Liver (tissue), 9 donors: ENCODE results near the gene DMC1. TPM values are rescaled to one million over a fixed set of nuclear protein-coding genes. Genes with fewer than 3 reads are reported as not detected.

ENCODE experiments used
- DNase-seq: peaks from one replicate; pipeline ENCODE4 v3.0.0-alpha.2; 2017; ENCODE audit warnings: low spot score
- H3K27ac ChIP-seq, 2 donors: one replicate each; pipeline ENCODE4 v1.7.0; 2013; ENCODE audit warnings: inconsistent platforms in 2 of 2, low read length in 2 of 2, control low read depth in 1 of 2, low read depth in 1 of 2, mild to moderate bottlenecking in 1 of 2
- H3K27me3 ChIP-seq, 4 donors: one replicate each; pipeline versions ENCODE4 v1.6.1 to v1.7.0; 2013; ENCODE audit warnings: low read length in 3 of 4, inconsistent platforms in 1 of 4, mild to moderate bottlenecking in 1 of 4, moderate library complexity in 1 of 4; ENCODE audit not compliant: control insufficient read depth in 4 of 4, insufficient read depth in 4 of 4
- H3K36me3 ChIP-seq, 4 donors: one replicate each; pipeline versions ENCODE4 v1.6.1 to v1.7.0; 2013; ENCODE audit warnings: low read length in 3 of 4, mild to moderate bottlenecking in 3 of 4, low read depth in 1 of 4, moderate library complexity in 1 of 4; ENCODE audit not compliant: control insufficient read depth in 4 of 4, insufficient read depth in 3 of 4
- H3K4me1 ChIP-seq, 4 donors: one replicate each; pipeline versions ENCODE4 v1.6.1 to v1.7.0; 2013; ENCODE audit warnings: low read length in 3 of 4, mild to moderate bottlenecking in 3 of 4, moderate library complexity in 1 of 4; ENCODE audit not compliant: control insufficient read depth in 4 of 4, insufficient read depth in 4 of 4
- H3K4me3 ChIP-seq, 3 donors: one replicate each; pipeline versions ENCODE4 v1.6.1 to v1.7.0; 2013; ENCODE audit warnings: low read length in 3 of 3, control low read depth in 1 of 3, low read depth in 1 of 3, mild to moderate bottlenecking in 1 of 3
- H3K9ac ChIP-seq, 2 donors: one replicate each; pipeline ENCODE4 v1.7.0; 2013; ENCODE audit warnings: low read length in 2 of 2, mild to moderate bottlenecking in 2 of 2, moderate library complexity in 2 of 2, control low read depth in 1 of 2, low read depth in 1 of 2
- H3K9me3 ChIP-seq, 4 donors: one replicate each; pipeline versions ENCODE4 v1.6.1 to v1.7.0; 2013; ENCODE audit warnings: low read length in 3 of 4; ENCODE audit not compliant: control insufficient read depth in 4 of 4
- CTCF ChIP-seq: fragments of 150-350 bp; IDR thresholded peaks from 2 replicates; pipeline ENCODE4 v1.5.1; 2017; ENCODE audit warnings: improper control_type of control experiment, low read depth, low read length; ENCODE audit not compliant: missing input control
- EGR1 ChIP-seq, 2 donors: IDR thresholded peaks; 2 replicates each; pipeline ENCODE4 v1.6.1; 2016 to 2018; ENCODE audit warnings: antibody characterized with exemption in 2 of 2, low read depth in 2 of 2
- FOXA1 ChIP-seq: IDR thresholded peaks from 2 replicates; pipeline ENCODE4 v1.6.1; 2016; ENCODE audit warnings: antibody characterized with exemption
- FOXA2 ChIP-seq: IDR thresholded peaks from 2 replicates; pipeline ENCODE4 v1.6.1; 2016; ENCODE audit warnings: antibody characterized with exemption
- GABPA ChIP-seq, 2 donors: IDR thresholded peaks in 1 of 2; conservative IDR thresholded peaks in 1 of 2; 2 replicates each; pipeline ENCODE4 v1.6.1; 2016; ENCODE audit warnings: antibody characterized with exemption in 2 of 2, mild to moderate bottlenecking in 1 of 2, moderate library complexity in 1 of 2
- HNF4A ChIP-seq, 2 donors: conservative IDR thresholded peaks; 2 replicates each; pipeline ENCODE4 v1.6.1; 2016; ENCODE audit warnings: antibody characterized with exemption in 2 of 2, mild to moderate bottlenecking in 2 of 2
- JUND ChIP-seq, 2 donors: IDR thresholded peaks; 2 replicates each; pipeline ENCODE4 v1.6.1; 2016; ENCODE audit warnings: antibody characterized with exemption in 2 of 2
- NR2F2 ChIP-seq: IDR thresholded peaks from 2 replicates; pipeline ENCODE4 v1.6.1; 2016; ENCODE audit warnings: antibody characterized with exemption
- REST ChIP-seq: IDR thresholded peaks from 2 replicates; pipeline ENCODE4 v1.6.1; 2016; ENCODE audit warnings: antibody characterized with exemption, mild to moderate bottlenecking
- RXRA ChIP-seq, 2 donors: IDR thresholded peaks; 2 replicates each; pipeline ENCODE4 v1.6.1; 2017 to 2018; ENCODE audit warnings: antibody characterized with exemption in 2 of 2, mild to moderate bottlenecking in 1 of 2
- SP1 ChIP-seq: IDR thresholded peaks from 2 replicates; pipeline ENCODE4 v1.6.1; 2018; ENCODE audit warnings: antibody characterized with exemption, mild to moderate bottlenecking
- TAF1 ChIP-seq: conservative IDR thresholded peaks from 2 replicates; pipeline ENCODE4 v1.6.1; 2016; ENCODE audit warnings: antibody characterized with exemption, mild to moderate bottlenecking
- YY1 ChIP-seq: IDR thresholded peaks from 2 replicates; pipeline ENCODE4 v1.6.1; 2016; ENCODE audit warnings: antibody characterized with exemption, mild to moderate bottlenecking
- ZBTB33 ChIP-seq: IDR thresholded peaks from 2 replicates; pipeline ENCODE4 v1.6.1; 2016; ENCODE audit warnings: antibody characterized with exemption
- WGBS: extraction: QIAGEN DNeasy Blood & Tissue Kit; methylation state at CpG from one replicate; pipeline ENCODE4 v1.1.7; 2013; 5-methylcytosine and 5-hydroxymethylcytosine counted together
- polyA plus RNA-seq, 2 donors: library from polyadenylated mRNA; stranded (reverse) in 1 of 2; unstranded in 1 of 2; fragments of 200-250 nt in 1 of 2; fragments of >200 nt in 1 of 2; fragmentation: Nextera tagmentation in 1 of 2; extraction: Ambion mirVana in 1 of 2; gene quantifications; one replicate each; pipeline versions ENCODE4 v1.2.1 to v1.2.3, GENCODE V29; 2013 to 2015
- total RNA-seq, 2 donors: library from RNA; depleted of rRNA; stranded (reverse); fragments of >200 nt; gene quantifications; one replicate each; pipeline ENCODE4 v1.2.3, GENCODE V29; 2014
- donor health status: healthy.
- donor health status: healthy.
- donor health status: healthy.
- donor health status: healthy.
- donor health status: healthy.

Gene DMC1
- total and polyA plus RNA-seq, 4 donors = 0.25 to 6.8 (median 1.1) TPM; not detected in 1

- WGBS = 91% methylated on average over 3 of the region's 3 CpGs
- Histone ChIP-seq H3K9ac (no peak overlapping the region), H3K27ac (no peak overlapping the region), H3K4me1 (no peaks in the 10 kb centered on the region), H3K4me3 (no peak overlapping the region), H3K27me3 (no peaks in the 10 kb centered on the region), H3K9me3 (no peaks in the 10 kb centered on the region), H3K36me3 (peaks cover 15 to 51% (median 46%) of the 10 kb centered on the region in 4 donors)
- DNase-seq = no peak
- TF ChIP-seq FOXA1 = no peak
- peak; percentile 19 for TF ChIP-seq NR2F2
Measured at GRCh38 chr22:38481162-38481870, 88.7 kb downstream of the DMC1 start.

- no peak overlapping the region for H3K27ac ChIP-seq
- TF ChIP-seq FOXA1 (no peak), YY1 (no peak), HNF4A (conservative IDR thresholded peaks at IDR 0.05) (no peak), TAF1 (no peak), SP1 (no peak), FOXA2 (no peak), RXRA (IDR thresholded peaks at IDR 0.05) (no peak), GABPA (IDR thresholded peaks at IDR 0.05 in 1 of 2, conservative IDR thresholded peaks at IDR 0.05 in 1 of 2) (no peak), REST (no peak), EGR1 (IDR thresholded peaks at IDR 0.05; ENCODE audit: low read depth in 2 of 2) (no peak)
- H3K9me3 ChIP-seq = no peaks in the 10 kb centered on the region
- WGBS = 81% methylated on average over 7 of the region's 7 CpGs
- no peak overlapping the region for H3K9ac ChIP-seq
- no peak overlapping the region for H3K4me3 ChIP-seq
- peaks cover 8 to 34% (median 30%) of the 10 kb centered on the region in 4 donors for H3K36me3 ChIP-seq
- no peaks in the 10 kb centered on the region for H3K27me3 ChIP-seq
- no peak for DNase-seq
- no peaks in the 10 kb centered on the region for H3K4me1 ChIP-seq
Measured at GRCh38 chr22:38479096-38479837, 90.7 kb downstream of the DMC1 start.

GRCh38 chr22:38477585-38477984 lies 92.4 kb downstream of the DMC1 start:
- 87% methylated on average over 1 of the region's 1 CpG for WGBS
- Histone ChIP-seq H3K36me3 (peaks cover 3 to 17% (median 13%) of the 10 kb centered on the region in 4 donors), H3K9me3 (no peaks in the 10 kb centered on the region), H3K4me1 (no peaks in the 10 kb centered on the region), H3K9ac (no peak overlapping the region), H3K4me3 (no peak overlapping the region), H3K27ac (no peak overlapping the region), H3K27me3 (no peaks in the 10 kb centered on the region)
- DNase-seq = no peak
- TF ChIP-seq ZBTB33 = no peak
- no peak for TF ChIP-seq CTCF
- no peak for TF ChIP-seq TAF1
- TF ChIP-seq JUND (IDR thresholded peaks at IDR 0.05) = no peak
- no peak for TF ChIP-seq REST
- TF ChIP-seq NR2F2 = no peak
- TF ChIP-seq SP1 = no peak
- TF ChIP-seq HNF4A (conservative IDR thresholded peaks at IDR 0.05) = no peak
- TF ChIP-seq FOXA2 = no peak
- TF ChIP-seq FOXA1 = no peak
